GM21529 (cell line): ENCODE measurements around the gene GLYR1.

Experiments used
- ATAC-seq: cut with Tn5 transposase; IDR thresholded peaks from one replicate; pipeline ENCODE4 v1.9.1; 2021; ENCODE audit not compliant: unreplicated experiment

Gene GLYR1

GRCh38 chr16:4880006-4880580 lies 33.0 kb upstream of the GLYR1 start:
- no peak for ATAC-seq

- ATAC-seq: no peak
Observed at GRCh38 chr16:4879049-4879448, 32.0 kb upstream of the GLYR1 start.

GRCh38 chr16:4877380-4877685 lies 30.2 kb upstream of the GLYR1 start:
- ATAC-seq: no peak

- no peak for ATAC-seq
Observed at GRCh38 chr16:4876646-4877379, 29.7 kb upstream of the GLYR1 start.

- no peak for ATAC-seq
Observed at GRCh38 chr16:4874666-4875065, 27.6 kb upstream of the GLYR1 start.

DNA sequence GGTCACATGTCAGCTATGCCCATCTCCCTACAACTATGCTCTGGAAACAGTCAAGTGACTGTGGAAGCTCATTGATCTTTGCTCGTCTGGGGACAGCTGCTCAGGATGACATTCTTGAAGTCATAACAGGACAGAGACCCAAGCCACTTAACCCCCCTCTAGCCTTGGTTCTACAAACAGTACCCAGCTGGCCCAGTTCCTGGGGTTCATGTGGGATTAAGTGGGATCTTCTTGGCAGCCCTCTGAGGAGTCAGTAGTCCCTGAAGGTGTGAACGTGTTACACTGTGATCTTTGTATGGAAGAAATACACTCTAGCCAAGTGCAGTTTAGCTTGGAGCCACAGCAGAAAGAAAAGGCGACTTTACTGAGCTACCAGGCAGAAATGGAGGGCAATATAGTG lies 26.0 kb upstream of the GLYR1 start:
- ATAC-seq: no peak

- no peak for ATAC-seq
Observed at GRCh38 chr16:4871071-4871470, 24.0 kb upstream of the GLYR1 start.

GRCh38 chr16:4870138-4870671 lies 23.1 kb upstream of the GLYR1 start:
- no peak for ATAC-seq

DNA sequence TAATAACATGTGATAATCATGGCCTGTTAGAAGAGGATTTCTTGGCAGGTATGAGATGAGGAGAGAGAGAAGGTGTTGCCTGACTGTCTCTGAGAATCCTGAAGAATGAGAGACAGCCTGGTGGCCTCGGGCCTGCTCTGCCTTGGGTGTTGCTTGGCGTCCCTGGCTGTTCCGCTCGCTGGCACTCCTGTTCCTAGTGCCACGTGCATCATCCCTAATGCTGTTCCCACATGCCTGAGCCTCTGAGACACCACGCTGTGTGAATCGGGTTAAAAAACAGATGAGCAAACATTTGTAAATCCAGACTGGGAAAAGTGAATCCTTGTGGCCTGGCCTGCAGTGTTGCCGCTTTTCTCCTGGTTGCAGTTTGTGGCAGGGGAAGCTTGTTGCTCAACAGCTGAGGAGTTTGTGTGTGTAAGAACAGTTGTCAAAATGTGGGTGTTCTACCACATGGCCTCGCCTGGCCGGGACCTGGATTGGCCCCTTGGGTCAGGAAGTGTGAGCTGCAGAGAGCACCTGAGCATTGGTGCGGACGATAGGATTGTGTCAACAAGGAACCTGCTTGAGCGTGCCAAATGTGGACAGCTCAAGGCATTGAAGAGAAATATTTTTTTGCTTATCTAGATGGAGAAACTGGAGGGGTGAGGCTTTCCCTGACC lies 22.2 kb upstream of the GLYR1 start:
- ATAC-seq: no peak

DNA sequence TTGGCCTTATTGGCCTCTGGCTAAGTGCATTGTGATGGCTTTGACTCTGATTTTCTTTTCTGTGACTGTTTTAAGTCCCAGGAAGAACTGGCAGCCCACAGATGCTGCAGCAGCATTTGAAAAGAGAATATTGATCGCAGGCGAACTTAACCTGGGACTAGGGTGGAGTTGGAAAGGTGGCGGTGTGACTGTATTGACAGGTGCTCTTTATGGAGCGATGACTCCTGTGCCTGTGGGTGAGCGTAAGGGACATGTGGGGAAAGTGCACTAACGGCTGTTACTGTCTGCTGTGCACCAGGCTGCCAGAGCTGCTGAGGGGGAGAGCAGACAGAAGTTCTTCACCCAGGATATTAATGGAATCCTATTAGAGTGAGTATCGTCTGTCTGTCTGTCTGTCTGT lies 21.4 kb upstream of the GLYR1 start:
- ATAC-seq: no peak

- no peak for ATAC-seq
Observed at GRCh38 chr16:4868026-4868425, 20.9 kb upstream of the GLYR1 start.

- no peak for ATAC-seq
Observed at GRCh38 chr16:4866586-4866985, 19.5 kb upstream of the GLYR1 start.

DNA sequence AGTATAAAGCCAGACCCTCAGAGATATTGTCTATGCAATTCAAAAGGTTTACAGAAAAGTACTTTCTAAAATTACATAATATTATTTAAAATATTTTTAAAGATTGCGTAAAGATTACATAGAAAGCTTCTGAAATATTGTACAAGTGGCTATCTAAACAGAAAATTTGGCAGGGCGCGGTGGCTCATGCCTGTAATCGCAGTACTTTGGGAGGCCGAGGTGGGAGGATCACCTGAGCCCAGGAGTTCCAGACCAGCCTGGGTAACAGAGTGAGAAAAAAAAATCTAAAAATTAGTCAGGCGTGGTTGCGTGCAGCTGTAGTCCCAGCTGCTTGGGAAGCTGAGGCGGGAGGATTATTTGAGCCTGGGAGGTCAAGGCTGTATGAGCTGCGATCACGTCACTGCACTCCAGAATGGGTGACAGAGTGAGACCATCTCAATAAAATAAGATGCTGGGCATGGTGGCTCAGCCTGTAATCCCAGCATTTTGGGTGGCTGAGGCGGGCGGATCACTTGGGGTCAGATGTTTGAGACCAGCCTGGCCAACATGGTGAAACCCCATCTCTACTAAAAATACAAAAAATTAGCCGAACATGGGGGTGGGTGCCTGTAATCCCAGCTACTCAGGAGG lies 18.3 kb upstream of the GLYR1 start:
- no peak for ATAC-seq

DNA sequence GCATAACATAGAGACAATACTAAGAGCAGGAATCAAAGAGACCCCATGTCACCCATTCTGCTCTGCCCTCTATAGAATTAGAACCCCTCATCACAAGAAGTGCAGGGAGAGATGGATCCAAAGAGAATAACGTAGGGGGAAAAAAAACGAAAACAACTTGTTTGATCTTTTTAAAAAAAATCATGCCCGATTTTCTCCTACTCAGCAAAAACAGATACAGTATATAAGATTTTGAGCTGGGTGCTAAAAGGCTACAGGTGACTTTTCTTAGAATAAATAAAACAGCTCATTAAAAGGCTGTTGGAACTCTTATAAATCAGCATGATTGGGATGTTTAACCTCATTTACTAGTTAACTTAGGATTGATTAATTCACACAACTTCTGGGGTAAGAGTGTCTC lies 17.6 kb upstream of the GLYR1 start:
- ATAC-seq: no peak

- ATAC-seq: no peak
Observed at GRCh38 chr16:4862639-4863038, 15.6 kb upstream of the GLYR1 start.

GRCh38 chr16:4860727-4861342 lies 13.7 kb upstream of the GLYR1 start:
- ATAC-seq: no peak

GRCh38 chr16:4859900-4860255 lies 12.8 kb upstream of the GLYR1 start:
- no peak for ATAC-seq

GRCh38 chr16:4859190-4859899 lies 12.3 kb upstream of the GLYR1 start:
- no peak for ATAC-seq

DNA sequence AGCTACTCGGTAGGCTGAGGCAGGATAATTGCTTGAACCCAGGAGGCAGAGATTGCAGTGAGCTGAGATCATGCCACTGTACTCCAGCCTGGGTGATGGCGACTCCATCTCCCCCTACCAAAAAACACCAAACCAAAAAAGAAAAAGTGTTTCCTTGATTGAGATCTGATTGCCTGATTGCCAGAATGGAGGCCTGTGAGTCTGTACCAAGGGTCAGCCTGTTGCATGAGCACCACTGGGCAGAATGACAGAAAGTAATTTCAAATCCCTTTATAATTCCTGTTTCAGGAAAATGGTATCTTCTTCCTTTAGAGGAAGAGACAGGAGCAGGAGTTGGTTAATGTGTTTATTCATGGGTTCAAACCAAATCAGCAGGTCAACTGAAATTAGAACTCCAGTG lies 8.7 kb upstream of the GLYR1 start:
- ATAC-seq: no peak

DNA sequence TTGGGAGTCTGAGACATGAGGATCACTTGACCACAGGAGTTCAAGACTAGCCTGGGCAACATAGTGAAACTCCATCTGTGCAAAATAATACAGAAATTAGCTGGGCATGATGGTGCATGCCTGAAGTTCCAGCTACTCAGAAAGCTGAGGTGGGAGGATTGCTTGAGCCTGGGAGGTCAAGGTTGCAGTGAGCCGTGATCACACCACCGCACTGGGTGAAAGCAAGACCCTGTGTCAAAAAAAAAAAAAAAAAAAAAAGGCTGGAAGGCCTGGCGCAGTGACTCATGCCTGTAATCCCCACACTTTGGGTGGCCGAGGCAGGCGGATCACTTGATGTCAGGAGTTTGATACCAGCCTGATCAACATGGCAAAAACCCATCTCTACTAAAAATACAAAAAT lies 8.3 kb upstream of the GLYR1 start:
- no peak for ATAC-seq
